ENCODE measurements around the gene OR6J1. TPM values are rescaled to one million over a fixed set of nuclear protein-coding genes. Genes with fewer than 3 reads are reported as not detected.

Gene OR6J1
- total and polyA plus RNA-seq, 9 of the 15 experiments (the other 6 are each of a cell fraction or from before 2014, with no cell fraction given) = not detected

DNA sequence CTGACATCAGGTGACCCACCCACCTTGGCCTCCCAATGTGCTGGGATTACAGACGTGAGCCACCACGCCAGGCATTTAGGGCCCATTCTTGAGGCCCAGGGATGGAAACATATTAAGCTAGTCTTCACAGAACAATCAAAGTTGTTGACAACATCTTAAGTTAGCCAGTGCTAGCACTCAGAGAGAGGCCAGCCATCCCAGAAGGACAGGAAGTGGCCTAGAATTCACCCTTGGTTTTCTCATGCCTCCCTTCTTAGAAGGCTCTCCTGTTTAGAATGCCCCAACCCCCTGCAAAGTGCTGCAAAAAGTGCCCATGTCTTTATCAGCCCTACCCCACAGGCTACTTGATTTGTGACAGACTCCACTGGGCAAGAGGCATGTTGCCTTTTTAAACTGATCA lies 12.1 kb upstream of the OR6J1 start:
- Histone ChIP-seq H3K4me1 (replicated peaks in 1 of 2; ENCODE audit: control insufficient read depth in 2 of 2, insufficient read depth in 2 of 2, low read length in 2 of 2) (no peaks in the 10 kb centered on the region; a peak in 1 of 5 replicates), H4K20me1 (replicated peaks; ENCODE audit: control insufficient read depth, insufficient read depth, low read length) (no peaks in the 10 kb centered on the region), H3K27ac (ENCODE audit: extremely low read depth, low read depth, low read length) (no peak overlapping the region), H3K4me3 (no peak overlapping the region), H3K9ac (ENCODE audit: insufficient read depth in 1 of 2, low read depth in 2 of 2, low read length in 2 of 2) (no peak overlapping the region), H3K36me3 (ENCODE audit: control insufficient read depth, insufficient read depth, low read length) (no peaks in the 10 kb centered on the region), H3K27me3 (ENCODE audit: control insufficient read depth in 2 of 2, insufficient read depth in 2 of 2, low read length in 2 of 2) (no peaks in the 10 kb centered on the region), H3K9me3 (replicated peaks; ENCODE audit: control insufficient read depth, insufficient read depth, low read depth, low read length) (no peaks in the 10 kb centered on the region), H2AFZ (ENCODE audit: low read depth, low read length) (no peak overlapping the region), H3K79me2 (ENCODE audit: control insufficient read depth, insufficient read depth, low read length) (no peaks in the 10 kb centered on the region), H3K9me1 (ENCODE audit: control insufficient read depth, insufficient read depth, low read length) (no peaks in the 10 kb centered on the region), H3K4me2 (ENCODE audit: insufficient read depth, low read length) (no peak overlapping the region)
- in situ Hi-C loops (cut with MboI) = loop anchor here (10.0 kb wide), 2 partner anchors 189 to 261 kb away; no protein-coding TSS in a partner anchor
- ChIA-PET POLR2A (interaction anchor here (1.2 kb wide), 1 partner anchor 8 kb away, joined by 3 read pairs; no protein-coding TSS in a partner anchor), CTCF (ENCODE audit: low intra/inter-chr PET ratio) (no interaction called here)
- ATAC-seq (no peak), DNase-seq (ENCODE audit: extremely low read depth in 1 of 4, low spot score in 3 of 4) (no peak), FAIRE-seq (no peak)
- WGBS (ENCODE audit: insufficient coverage, low coverage, missing lambda C conversion rate) = 50% methylated on average over 2 of the region's 2 CpGs
- intact Hi-C loops (cut with micrococcal nuclease) = loop anchor here (10.0 kb wide), 1 partner anchor 271 kb away; no protein-coding TSS in a partner anchor
- no TSS peak for BruUV-seq (replicated peaks)
- no peak for TF ChIP-seq ZNF561 (CRISPR knock-in tag; conservative IDR thresholded peaks at IDR 0.05)
- TF ChIP-seq, protein P1, sequence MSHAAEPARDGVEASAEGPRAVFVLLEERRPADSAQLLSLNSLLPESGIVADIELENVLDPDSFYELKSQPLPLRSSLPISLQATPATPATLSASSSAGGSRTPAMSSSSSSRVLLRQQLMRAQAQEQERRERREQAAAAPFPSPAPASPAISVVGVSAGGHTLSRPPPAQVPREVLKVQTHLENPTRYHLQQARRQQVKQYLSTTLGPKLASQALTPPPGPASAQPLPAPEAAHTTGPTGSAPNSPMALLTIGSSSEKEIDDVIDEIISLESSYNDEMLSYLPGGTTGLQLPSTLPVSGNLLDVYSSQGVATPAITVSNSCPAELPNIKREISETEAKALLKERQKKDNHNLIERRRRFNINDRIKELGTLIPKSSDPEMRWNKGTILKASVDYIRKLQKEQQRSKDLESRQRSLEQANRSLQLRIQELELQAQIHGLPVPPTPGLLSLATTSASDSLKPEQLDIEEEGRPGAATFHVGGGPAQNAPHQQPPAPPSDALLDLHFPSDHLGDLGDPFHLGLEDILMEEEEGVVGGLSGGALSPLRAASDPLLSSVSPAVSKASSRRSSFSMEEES (CRISPR knock-in tag; IDR thresholded peaks at IDR 0.05) = no peak
- TF ChIP-seq, protein P2, sequence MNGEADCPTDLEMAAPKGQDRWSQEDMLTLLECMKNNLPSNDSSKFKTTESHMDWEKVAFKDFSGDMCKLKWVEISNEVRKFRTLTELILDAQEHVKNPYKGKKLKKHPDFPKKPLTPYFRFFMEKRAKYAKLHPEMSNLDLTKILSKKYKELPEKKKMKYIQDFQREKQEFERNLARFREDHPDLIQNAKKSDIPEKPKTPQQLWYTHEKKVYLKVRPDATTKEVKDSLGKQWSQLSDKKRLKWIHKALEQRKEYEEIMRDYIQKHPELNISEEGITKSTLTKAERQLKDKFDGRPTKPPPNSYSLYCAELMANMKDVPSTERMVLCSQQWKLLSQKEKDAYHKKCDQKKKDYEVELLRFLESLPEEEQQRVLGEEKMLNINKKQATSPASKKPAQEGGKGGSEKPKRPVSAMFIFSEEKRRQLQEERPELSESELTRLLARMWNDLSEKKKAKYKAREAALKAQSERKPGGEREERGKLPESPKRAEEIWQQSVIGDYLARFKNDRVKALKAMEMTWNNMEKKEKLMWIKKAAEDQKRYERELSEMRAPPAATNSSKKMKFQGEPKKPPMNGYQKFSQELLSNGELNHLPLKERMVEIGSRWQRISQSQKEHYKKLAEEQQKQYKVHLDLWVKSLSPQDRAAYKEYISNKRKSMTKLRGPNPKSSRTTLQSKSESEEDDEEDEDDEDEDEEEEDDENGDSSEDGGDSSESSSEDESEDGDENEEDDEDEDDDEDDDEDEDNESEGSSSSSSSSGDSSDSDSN (IDR thresholded peaks at IDR 0.05; ENCODE audit: borderline replicate concordance in 1 of 2, low read depth in 2 of 2, low read length in 2 of 2) = no peak
- TF ChIP-seq, protein P3, sequence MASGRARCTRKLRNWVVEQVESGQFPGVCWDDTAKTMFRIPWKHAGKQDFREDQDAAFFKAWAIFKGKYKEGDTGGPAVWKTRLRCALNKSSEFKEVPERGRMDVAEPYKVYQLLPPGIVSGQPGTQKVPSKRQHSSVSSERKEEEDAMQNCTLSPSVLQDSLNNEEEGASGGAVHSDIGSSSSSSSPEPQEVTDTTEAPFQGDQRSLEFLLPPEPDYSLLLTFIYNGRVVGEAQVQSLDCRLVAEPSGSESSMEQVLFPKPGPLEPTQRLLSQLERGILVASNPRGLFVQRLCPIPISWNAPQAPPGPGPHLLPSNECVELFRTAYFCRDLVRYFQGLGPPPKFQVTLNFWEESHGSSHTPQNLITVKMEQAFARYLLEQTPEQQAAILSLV (tag; IDR thresholded peaks at IDR 0.05) = no peak
- TF ChIP-seq KDM1A (IDR thresholded peaks at IDR 0.05) = no peak
- no peak for TF ChIP-seq L3MBTL2 (IDR thresholded peaks at IDR 0.05)
- TF ChIP-seq ESRRA (IDR thresholded peaks at IDR 0.05; ENCODE audit: borderline replicate concordance, low read depth) = no peak
